SK-N-SH (cell line): Measurements from ENCODE around the gene PI3. TPM values are rescaled to one million over a fixed set of nuclear protein-coding genes. Genes with fewer than 3 reads are reported as not detected.

Source experiments
- CTCF ChIA-PET: fragments of 300-600, 350-600 bp; formaldehyde crosslinking; extraction: SDS; loops from one replicate; lab custom pipeline; 2021; lab: Yijun Ruan, JAX
- POLR2A ChIA-PET: fragments of 350-600 bp; sonication (Branson Sonifier 250); formaldehyde crosslinking; extraction: SDS; loops from one replicate; lab custom pipeline; 2020; ENCODE audit warnings: antibody characterized with exemption, inconsistent platforms; lab: Yijun Ruan, JAX
- DNase-seq: peaks from one replicate; pipeline ENCODE4 v3.0.0; 2012
- H2AFZ ChIP-seq: fragments of 200-600 bp; sonication (generic); 2 replicates; pipeline ENCODE4 v1.8.1; 2016; ENCODE audit warnings: antibody characterized with exemption, mild to moderate bottlenecking, low read depth
- H3F3A ChIP-seq: fragments of 200-600 bp; sonication (generic); replicated peaks from 2 replicates; pipeline ENCODE3; 2016; ENCODE audit warnings: antibody characterized with exemption, mild to moderate bottlenecking; ENCODE audit not compliant: insufficient read depth
- H3K27ac ChIP-seq, 2 experiments: fragments of 200-500 bp in 1 of 2; fragments of 200-600 bp in 1 of 2; sonication (Bioruptor generic) in 1 of 2; sonication (generic), shearing (Covaris generic) in 1 of 2; 2 replicates each; pipeline versions ENCODE4 v1.5.1 to v1.6.1; 2014 to 2016; ENCODE audit warnings: low read depth in 2 of 2, inconsistent platforms in 1 of 2, low read length in 1 of 2, mild to moderate bottlenecking in 1 of 2, mixed read lengths in 1 of 2
- H3K27me3 ChIP-seq: fragments of 200-600 bp; sonication (generic), shearing (Covaris generic); 2 replicates; pipeline ENCODE4 v1.6.1; 2016; ENCODE audit warnings: mixed run types; ENCODE audit not compliant: insufficient read depth
- H3K36me3 ChIP-seq, 2 experiments: fragments of 200-500 bp in 1 of 2; fragments of 200-600 bp in 1 of 2; sonication (Bioruptor generic) in 1 of 2; sonication (generic) in 1 of 2; replicated peaks in 1 of 2; 2 replicates each; pipeline versions ENCODE3 to v1.5.1; 2014 to 2016; ENCODE audit warnings: low read length in 1 of 2, mild to moderate bottlenecking in 1 of 2; ENCODE audit not compliant: insufficient read depth in 2 of 2, control insufficient read depth in 1 of 2
- H3K4me1 ChIP-seq, 2 experiments: fragments of 200-500 bp in 1 of 2; fragments of 200-600 bp in 1 of 2; sonication (Bioruptor generic) in 1 of 2; sonication (generic), shearing (Covaris generic) in 1 of 2; 2 replicates each; pipeline versions ENCODE4 v1.5.1 to v1.6.1; 2014 to 2016; ENCODE audit warnings: low read depth in 1 of 2, low read length in 1 of 2, mixed run types in 1 of 2; ENCODE audit not compliant: insufficient read depth in 2 of 2, control insufficient read depth in 1 of 2
- H3K4me2 ChIP-seq: fragments of 200-600 bp; sonication (generic), shearing (Covaris generic); 2 replicates; pipeline ENCODE4 v1.6.1; 2017; ENCODE audit warnings: mixed run types
- H3K4me3 ChIP-seq, 2 experiments: fragments of 200-500 bp in 1 of 2; fragments of 200-600 bp in 1 of 2; sonication (Bioruptor generic) in 1 of 2; sonication (generic), shearing (Covaris generic) in 1 of 2; 2 replicates each; pipeline versions ENCODE4 v1.5.1 to v1.8.1; 2014 to 2016; ENCODE audit warnings: low read depth in 2 of 2, inconsistent platforms in 1 of 2, low read length in 1 of 2, mild to moderate bottlenecking in 1 of 2, mixed read lengths in 1 of 2, moderate library complexity in 1 of 2
- H3K79me2 ChIP-seq: fragments of 200-600 bp; sonication (generic); 2 replicates; pipeline ENCODE4 v1.8.1; 2017; ENCODE audit warnings: mild to moderate bottlenecking; ENCODE audit not compliant: insufficient read depth
- H3K9ac ChIP-seq: fragments of 200-600 bp; sonication (generic); 2 replicates; pipeline ENCODE4 v1.6.1; 2017; ENCODE audit warnings: mixed run types
- H3K9me2 ChIP-seq: fragments of 200-600 bp; sonication (generic); 2 replicates; pipeline ENCODE4 v1.6.1; 2017; ENCODE audit warnings: mixed run types
- H3K9me3 ChIP-seq: fragments of 200-600 bp; sonication (generic); 2 replicates; pipeline ENCODE4 v1.6.1; 2017; ENCODE audit warnings: mixed run types, mild to moderate bottlenecking, moderate library complexity
- H4K20me1 ChIP-seq: fragments of 200-600 bp; sonication (generic); 2 replicates; pipeline ENCODE4 v1.6.1; 2017; ENCODE audit warnings: mild to moderate bottlenecking, mixed run types; ENCODE audit not compliant: insufficient read depth
- EP300 ChIP-seq, 2 experiments: IDR thresholded peaks; 2 replicates each; pipeline versions ENCODE4 v1.4.0 to v1.6.1; 2012; ENCODE audit warnings: borderline replicate concordance in 1 of 2, low read depth in 1 of 2, low read length in 1 of 2
- EZH2phosphoT487 ChIP-seq: fragments of 200-600 bp; sonication (generic); IDR thresholded peaks from 2 replicates; pipeline ENCODE4 v1.6.1; 2017; ENCODE audit warnings: low read depth, mixed run types, mild to moderate bottlenecking, antibody characterized with exemption, moderate library complexity, borderline replicate concordance
- FOSL2 ChIP-seq: IDR thresholded peaks from 2 replicates; pipeline ENCODE4 v1.4.0; 2012; ENCODE audit warnings: low read depth, mild to moderate bottlenecking, moderate library complexity, borderline replicate concordance
- FOXJ3 ChIP-seq: sonication (generic); formaldehyde crosslinking; IDR thresholded peaks from 2 replicates; pipeline ENCODE4 v1.5.1; 2020; ENCODE audit warnings: mild to moderate bottlenecking, missing genetic modification reagents
- GABPA ChIP-seq: IDR thresholded peaks from 2 replicates; pipeline ENCODE4 v1.4.0; 2012; ENCODE audit warnings: low read depth, mild to moderate bottlenecking
- GATA2 ChIP-seq: sonication (generic); formaldehyde crosslinking; IDR thresholded peaks from 2 replicates; pipeline ENCODE4 v1.5.0; 2020; ENCODE audit warnings: mild to moderate bottlenecking, missing genetic modification reagents
- IRF3 ChIP-seq: fragments of 150-350 bp; IDR thresholded peaks from 2 replicates; pipeline ENCODE4 v1.6.1; 2016; ENCODE audit warnings: mild to moderate bottlenecking, low read depth, low read length
- MAX ChIP-seq: IDR thresholded peaks from 2 replicates; pipeline ENCODE4 v1.4.0; 2012; ENCODE audit warnings: low read depth
- NFIC ChIP-seq: IDR thresholded peaks from 2 replicates; pipeline ENCODE4 v1.4.0; 2012; ENCODE audit warnings: borderline replicate concordance
- NRF1 ChIP-seq: IDR thresholded peaks from 2 replicates; pipeline ENCODE4 v1.6.1; 2012; ENCODE audit warnings: low read depth, mild to moderate bottlenecking, low read length
- POLR2AphosphoS5 ChIP-seq: IDR thresholded peaks from 2 replicates; pipeline ENCODE4 v1.6.1; 2012; ENCODE audit warnings: low read depth, low read length
- RAD21 ChIP-seq: IDR thresholded peaks from 2 replicates; pipeline ENCODE4 v1.6.1; 2012; ENCODE audit warnings: mild to moderate bottlenecking, low read length
- SIN3A ChIP-seq: IDR thresholded peaks from 2 replicates; pipeline ENCODE4 v1.6.1; 2012; ENCODE audit warnings: low read depth, mild to moderate bottlenecking, low read length, moderate library complexity, borderline replicate concordance
- SMC3 ChIP-seq: IDR thresholded peaks from 2 replicates; pipeline ENCODE4 v1.6.1; 2012; ENCODE audit warnings: low read depth, low read length, improper control_type of control experiment
- TAF1 ChIP-seq: IDR thresholded peaks from 2 replicates; pipeline ENCODE4 v1.6.1; 2012; ENCODE audit warnings: low read depth, mild to moderate bottlenecking, low read length, moderate library complexity, borderline replicate concordance
- TCF12 ChIP-seq: IDR thresholded peaks from 2 replicates; pipeline ENCODE4 v1.4.0; 2012
- TEAD4 ChIP-seq: IDR thresholded peaks from 2 replicates; pipeline ENCODE4 v1.4.0; 2012; ENCODE audit warnings: mild to moderate bottlenecking, borderline replicate concordance; ENCODE audit not compliant: insufficient read depth
- USF2 ChIP-seq: fragments of 150-350 bp; IDR thresholded peaks from 2 replicates; pipeline ENCODE4 v1.6.1; 2017; ENCODE audit warnings: antibody characterized with exemption, low read length, low read depth, borderline replicate concordance
- WGBS: methylation state at CpG from one replicate; pipeline ENCODE4 v1.1.6; 2017; ENCODE audit warnings: low lambda C conversion rate; 5-methylcytosine and 5-hydroxymethylcytosine counted together
- polyA plus RNA-seq, 3 experiments: library from polyadenylated mRNA; depleted of rRNA; stranded (reverse); fragments of >200 nt; gene quantifications; 2 replicates each; pipeline ENCODE4 v1.2.3, GENCODE V29; 2012
- TF ChIP-seq, protein P1 (sequence below): IDR thresholded peaks from 2 replicates; pipeline ENCODE4 v1.4.0; 2012; ENCODE audit warnings: low read depth, borderline replicate concordance
- TF ChIP-seq, protein P2 (sequence below): IDR thresholded peaks from 2 replicates; pipeline ENCODE4; 2012

PI3 gene
- polyA plus RNA-seq, 1 of the 3 experiments (the other 2 are of a cell fraction) = 0.12 TPM

- no peak overlapping the region for H3K27ac ChIP-seq
- CTCF ChIA-PET = interaction anchor here (1.1 kb wide), 1 partner anchor 255 kb away, joined by 3 read pairs; no protein-coding TSS in a partner anchor
Observed at GRCh38 chr20:45181639-45182038, 6.9 kb downstream of the PI3 start.

GRCh38 chr20:45183084-45183483, 8.4 kb downstream of the PI3 start:
- H2AFZ ChIP-seq = no peak overlapping the region
- POLR2A ChIA-PET = no interaction called here

More at GRCh38 chr20:45181639-45182038, 6.9 kb downstream of the PI3 start:
- Histone ChIP-seq H3K36me3 (no peaks in the 10 kb centered on the region), H3K79me2 (no peaks in the 10 kb centered on the region), H3K4me3 (no peak overlapping the region), H3K4me2 (no peak overlapping the region), H4K20me1 (no peaks in the 10 kb centered on the region), H3F3A (no peaks in the 10 kb centered on the region), H3K27me3 (no peaks in the 10 kb centered on the region), H3K9ac (no peak overlapping the region), H3K9me2 (no peaks in the 10 kb centered on the region), H2AFZ (no peak overlapping the region), H3K4me1 (peaks cover 0 to 4% of the 10 kb centered on the region in 2 experiments; a peak in 2 of 4 replicates), H3K9me3 (no peaks in the 10 kb centered on the region)
- peak; percentile 17 for DNase-seq
- POLR2A ChIA-PET = no interaction called here
- TF ChIP-seq EP300 (IDR thresholded peaks at IDR 0.05; ENCODE audit: borderline replicate concordance in 1 of 2, low read depth in 1 of 2, low read length in 1 of 2) (0 out of 4 replicates have a peak, but pooled peaks of 1 of the 2 experiments have one; percentile 16), TCF12 (peak; percentile 62), FOSL2 (no peak), EZH2phosphoT487 (no peak), TAF1 (no peak), TEAD4 (no peak), POLR2AphosphoS5 (no peak), GABPA (no peak), NRF1 (no peak), SIN3A (no peak), SMC3 (no peak)
- TF ChIP-seq, protein P1, sequence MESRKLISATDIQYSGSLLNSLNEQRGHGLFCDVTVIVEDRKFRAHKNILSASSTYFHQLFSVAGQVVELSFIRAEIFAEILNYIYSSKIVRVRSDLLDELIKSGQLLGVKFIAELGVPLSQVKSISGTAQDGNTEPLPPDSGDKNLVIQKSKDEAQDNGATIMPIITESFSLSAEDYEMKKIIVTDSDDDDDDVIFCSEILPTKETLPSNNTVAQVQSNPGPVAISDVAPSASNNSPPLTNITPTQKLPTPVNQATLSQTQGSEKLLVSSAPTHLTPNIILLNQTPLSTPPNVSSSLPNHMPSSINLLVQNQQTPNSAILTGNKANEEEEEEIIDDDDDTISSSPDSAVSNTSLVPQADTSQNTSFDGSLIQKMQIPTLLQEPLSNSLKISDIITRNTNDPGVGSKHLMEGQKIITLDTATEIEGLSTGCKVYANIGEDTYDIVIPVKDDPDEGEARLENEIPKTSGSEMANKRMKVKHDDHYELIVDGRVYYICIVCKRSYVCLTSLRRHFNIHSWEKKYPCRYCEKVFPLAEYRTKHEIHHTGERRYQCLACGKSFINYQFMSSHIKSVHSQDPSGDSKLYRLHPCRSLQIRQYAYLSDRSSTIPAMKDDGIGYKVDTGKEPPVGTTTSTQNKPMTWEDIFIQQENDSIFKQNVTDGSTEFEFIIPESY = no peak
- WGBS = 16% methylated on average over 2 of the region's 2 CpGs

More at GRCh38 chr20:45183084-45183483, 8.4 kb downstream of the PI3 start:
- Histone ChIP-seq H3K4me3 (no peak overlapping the region), H3K79me2 (no peaks in the 10 kb centered on the region), H3K9me3 (no peaks in the 10 kb centered on the region), H3K4me1 (peaks cover 0 to 4% of the 10 kb centered on the region in 2 experiments; a peak in 2 of 4 replicates), H3K27ac (no peak overlapping the region), H3K9me2 (no peaks in the 10 kb centered on the region), H4K20me1 (no peaks in the 10 kb centered on the region), H3F3A (no peaks in the 10 kb centered on the region), H3K9ac (no peak overlapping the region), H3K27me3 (no peaks in the 10 kb centered on the region), H3K36me3 (no peaks in the 10 kb centered on the region), H3K4me2 (no peak overlapping the region)
- CTCF ChIA-PET = no interaction called here
- WGBS = 59% methylated on average over 2 of the region's 2 CpGs
- TF ChIP-seq USF2 (no peak), MAX (no peak), GATA2 (CRISPR knock-in tag) (no peak), TAF1 (no peak), EP300 (IDR thresholded peaks at IDR 0.05; ENCODE audit: borderline replicate concordance in 1 of 2, low read depth in 1 of 2, low read length in 1 of 2) (no peak), RAD21 (no peak), FOXJ3 (CRISPR knock-in tag) (no peak), SMC3 (no peak), IRF3 (no peak), NFIC (no peak), FOSL2 (no peak)
- TF ChIP-seq, protein P2, sequence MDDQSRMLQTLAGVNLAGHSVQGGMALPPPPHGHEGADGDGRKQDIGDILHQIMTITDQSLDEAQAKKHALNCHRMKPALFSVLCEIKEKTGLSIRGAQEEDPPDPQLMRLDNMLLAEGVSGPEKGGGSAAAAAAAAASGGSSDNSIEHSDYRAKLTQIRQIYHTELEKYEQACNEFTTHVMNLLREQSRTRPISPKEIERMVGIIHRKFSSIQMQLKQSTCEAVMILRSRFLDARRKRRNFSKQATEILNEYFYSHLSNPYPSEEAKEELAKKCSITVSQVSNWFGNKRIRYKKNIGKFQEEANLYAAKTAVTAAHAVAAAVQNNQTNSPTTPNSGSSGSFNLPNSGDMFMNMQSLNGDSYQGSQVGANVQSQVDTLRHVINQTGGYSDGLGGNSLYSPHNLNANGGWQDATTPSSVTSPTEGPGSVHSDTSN = no peak
- TF ChIP-seq, protein P1 = no peak
- DNase-seq = no peak
